Ishikawa (cell line): ENCODE results near the gene TMEM245.

Source experiments
- CEBPB ChIP-seq: IDR thresholded peaks from 2 replicates; pipeline ENCODE4 v1.6.1; 2012
- CREB1 ChIP-seq: IDR thresholded peaks from 2 replicates; pipeline ENCODE4 v1.6.1; 2012; ENCODE audit warnings: low read depth
- EGR1 ChIP-seq: IDR thresholded peaks from 2 replicates; pipeline ENCODE4 v1.6.1; 2012
- EP300 ChIP-seq: IDR thresholded peaks from 2 replicates; pipeline ENCODE4 v1.6.1; 2012; ENCODE audit warnings: borderline replicate concordance
- FOXM1 ChIP-seq: IDR thresholded peaks from 2 replicates; pipeline ENCODE4 v1.6.1; 2012; ENCODE audit warnings: low read depth, borderline replicate concordance
- MAX ChIP-seq: IDR thresholded peaks from 2 replicates; pipeline ENCODE4 v1.6.1; 2012
- NFIC ChIP-seq: IDR thresholded peaks from 2 replicates; pipeline ENCODE4 v1.6.1; 2012
- RAD21 ChIP-seq: IDR thresholded peaks from 2 replicates; pipeline ENCODE4 v1.6.1; 2012; ENCODE audit warnings: low read depth
- REST ChIP-seq: IDR thresholded peaks from 2 replicates; pipeline ENCODE4 v1.6.1; 2012; ENCODE audit warnings: low read depth, mild to moderate bottlenecking
- TAF1 ChIP-seq: IDR thresholded peaks from 2 replicates; pipeline ENCODE4 v1.6.1; 2012; ENCODE audit warnings: low read depth, mild to moderate bottlenecking
- TCF12 ChIP-seq: IDR thresholded peaks from 2 replicates; pipeline ENCODE4 v1.6.1; 2012; ENCODE audit warnings: low read depth
- TEAD4 ChIP-seq: IDR thresholded peaks from 2 replicates; pipeline ENCODE4 v1.6.1; 2012
- USF1 ChIP-seq: IDR thresholded peaks from 2 replicates; pipeline ENCODE4 v1.6.1; 2012
- YY1 ChIP-seq: IDR thresholded peaks from 2 replicates; pipeline ENCODE4 v1.6.1; 2012; ENCODE audit warnings: low read depth
- ZBTB7A ChIP-seq: IDR thresholded peaks from 2 replicates; pipeline ENCODE4 v1.6.1; 2012; ENCODE audit warnings: low read depth

Gene TMEM245

DNA sequence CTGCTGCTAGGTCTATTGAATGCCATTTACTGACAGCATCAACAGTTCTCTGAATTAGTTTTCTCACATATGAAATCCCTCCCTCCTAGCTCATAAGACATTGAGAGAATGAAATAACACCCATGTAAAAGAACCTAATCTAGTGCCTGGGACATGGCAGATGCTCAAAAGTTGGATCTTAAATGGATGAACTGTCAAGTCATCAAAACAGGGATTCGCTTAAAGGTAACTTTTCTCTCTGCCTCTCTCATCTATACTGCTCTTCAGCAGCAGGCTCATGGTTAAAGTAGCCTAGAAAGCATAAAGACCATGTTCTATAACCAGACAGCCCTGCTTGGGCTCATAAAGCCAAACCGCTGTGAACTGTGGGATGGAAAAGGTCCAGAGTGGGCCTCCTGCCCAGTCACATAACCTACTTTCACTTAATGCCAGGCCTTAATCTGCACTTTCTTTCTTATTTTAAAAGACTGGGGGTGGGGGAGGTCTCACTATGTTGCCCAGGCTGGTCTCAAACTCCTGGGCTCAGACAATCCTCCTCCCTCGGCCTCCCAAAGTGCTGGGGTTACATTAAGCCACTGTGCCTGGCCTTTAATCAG, 3.7 kb downstream of the TMEM245 start:
- TF ChIP-seq CREB1: no peak
- no peak for TF ChIP-seq RAD21
- no peak for TF ChIP-seq CEBPB
- TF ChIP-seq USF1: no peak
- TF ChIP-seq YY1: no peak
- TF ChIP-seq NFIC: no peak
- no peak for TF ChIP-seq EP300
- TF ChIP-seq TEAD4: no peak
- no peak for TF ChIP-seq MAX

DNA sequence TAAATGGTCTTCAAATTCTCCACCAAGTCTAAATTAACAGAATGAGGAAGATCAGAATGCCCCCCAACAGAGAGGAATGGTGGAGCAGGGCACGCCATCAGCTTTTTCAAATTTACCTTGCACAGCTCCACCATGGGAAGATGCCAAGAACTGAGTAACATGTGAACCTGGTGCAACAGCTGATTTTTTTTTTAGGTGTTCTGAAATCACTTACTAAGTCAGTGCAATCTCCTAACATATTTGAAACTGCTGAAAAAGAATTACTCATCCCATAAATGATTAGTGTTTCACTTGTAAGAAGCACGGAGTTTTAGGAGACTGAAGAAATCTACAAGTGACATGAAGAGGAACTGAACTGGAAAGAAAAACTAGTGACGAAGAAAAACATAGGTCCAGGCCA, 5.1 kb downstream of the TMEM245 start:
- TF ChIP-seq USF1 (no peak), RAD21 (no peak), CREB1 (no peak), ZBTB7A (no peak), NFIC (no peak), TCF12 (no peak), CEBPB (no peak), REST (no peak), MAX (no peak), EGR1 (no peak), YY1 (no peak), EP300 (no peak), FOXM1 (no peak), TAF1 (no peak), TEAD4 (no peak)

GRCh38 chr9:109113892-109114609, 5.7 kb downstream of the TMEM245 start:
- no peak for TF ChIP-seq TEAD4
- no peak for TF ChIP-seq MAX
- TF ChIP-seq TAF1: no peak
- TF ChIP-seq TCF12: no peak
- TF ChIP-seq YY1: no peak
- TF ChIP-seq EGR1: no peak
- TF ChIP-seq USF1: no peak
- TF ChIP-seq EP300: no peak
- TF ChIP-seq FOXM1: no peak
- no peak for TF ChIP-seq CEBPB
- no peak for TF ChIP-seq ZBTB7A
- no peak for TF ChIP-seq CREB1
- no peak for TF ChIP-seq REST
- no peak for TF ChIP-seq RAD21
- TF ChIP-seq NFIC: no peak

- no peak for TF ChIP-seq YY1
- TF ChIP-seq NFIC: no peak
- no peak for TF ChIP-seq CREB1
- TF ChIP-seq FOXM1: no peak
- TF ChIP-seq CEBPB: no peak
- no peak for TF ChIP-seq ZBTB7A
- TF ChIP-seq EGR1: no peak
- TF ChIP-seq TAF1: no peak
- no peak for TF ChIP-seq USF1
- TF ChIP-seq RAD21: no peak
- no peak for TF ChIP-seq EP300
- TF ChIP-seq TEAD4: no peak
- TF ChIP-seq MAX: no peak
- TF ChIP-seq TCF12: no peak
- TF ChIP-seq REST: no peak
These were observed 6.5 kb downstream of the TMEM245 start for GRCh38 chr9:109113254-109113653.
